Activated T-cell treated with anti-CD3 and anti-CD28 coated beads, Interleukin-2, amount 50 U/mL, for 72 hours (primary cell): ENCODE results near the gene MEI4. TPM values are rescaled to one million over a fixed set of nuclear protein-coding genes. Genes with fewer than 3 reads are reported as not detected.

Experiments
- ATAC-seq, 2 donors: fragments of 150-1000 bp; cut with Tn5 transposase; replicated peaks in 1 of 2; 2 replicates each; pipeline ENCODE4 v1.10.0; 2021; ENCODE audit warnings: moderate library complexity in 2 of 2, mild to moderate bottlenecking in 1 of 2
- DNase-seq, 2 donors: peaks; one replicate each; pipeline ENCODE4 v3.0.0; 2021 to 2022; ENCODE audit warnings: mixed read lengths in 1 of 2
- H3K27ac Mint-ChIP-seq: one replicate; pipeline ENCODE4 v1.8.0; 2022; ENCODE audit warnings: mild to moderate bottlenecking, moderate library complexity, mixed read lengths
- H3K27me3 Mint-ChIP-seq: one replicate; pipeline ENCODE4 v1.8.0; 2022; ENCODE audit warnings: low read depth, mixed read lengths
- H3K36me3 Mint-ChIP-seq, 2 donors: one replicate each; pipeline ENCODE4 v1.8.0; 2022; ENCODE audit warnings: mixed read lengths in 2 of 2, mild to moderate bottlenecking in 1 of 2; ENCODE audit not compliant: insufficient read depth in 2 of 2
- H3K4me1 Mint-ChIP-seq: one replicate; pipeline ENCODE4 v1.8.0; 2022; ENCODE audit warnings: low read depth, mixed read lengths
- H3K4me3 Mint-ChIP-seq, 2 donors: one replicate each; pipeline ENCODE4 v1.8.0; 2022; ENCODE audit warnings: mild to moderate bottlenecking in 2 of 2, mixed read lengths in 2 of 2, moderate library complexity in 2 of 2
- H3K9me3 Mint-ChIP-seq, 2 donors: one replicate each; pipeline ENCODE4 v1.8.0; 2022; ENCODE audit warnings: mixed read lengths in 2 of 2
- total RNA-seq, 2 donors: library from RNA; stranded (reverse); gene quantifications; one replicate each; pipeline ENCODE4 v1.2.3, GENCODE V29; 2022

The MEI4 gene
- total RNA-seq, 2 donors from 2014 or later, result not detected

DNA sequence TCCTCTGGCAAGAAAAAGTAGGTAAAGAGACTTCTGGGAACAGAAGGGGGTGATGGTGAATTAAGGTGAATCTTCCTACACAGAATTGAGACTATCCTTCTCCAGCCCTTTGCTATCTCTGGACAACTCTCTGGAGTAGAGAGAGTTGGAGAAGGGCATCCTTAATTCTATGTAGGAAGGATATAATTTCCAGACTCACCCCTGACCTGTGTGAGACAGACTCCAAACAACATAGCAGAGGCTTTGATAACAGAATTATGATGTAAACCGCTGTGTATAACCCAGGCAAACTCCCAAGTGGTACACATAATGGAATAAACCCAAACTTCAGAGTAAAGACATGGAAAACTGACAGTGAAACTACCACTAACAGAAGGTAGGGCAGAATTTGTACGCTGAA, 186.5 kb downstream of the MEI4 start:
- no peak for DNase-seq
- H3K4me3 Mint-ChIP-seq, result no peak overlapping the region
- H3K27ac Mint-ChIP-seq, result no peak overlapping the region
- no peaks in the 10 kb centered on the region for H3K4me1 Mint-ChIP-seq
- H3K36me3 Mint-ChIP-seq, result no peaks in the 10 kb centered on the region
- no peaks in the 10 kb centered on the region for H3K9me3 Mint-ChIP-seq
- ATAC-seq, result no peak
- H3K27me3 Mint-ChIP-seq, result no peaks in the 10 kb centered on the region

GRCh38 chr6:77844822-77845221, 192.0 kb downstream of the MEI4 start:
- H3K4me3 Mint-ChIP-seq, result no peak overlapping the region
- DNase-seq (no peak), ATAC-seq (no peak)
- no peaks in the 10 kb centered on the region for H3K27me3 Mint-ChIP-seq
- no peaks in the 10 kb centered on the region for H3K36me3 Mint-ChIP-seq
- peaks cover 0 to 6% of the 10 kb centered on the region in 2 donors for H3K9me3 Mint-ChIP-seq
- no peak overlapping the region for H3K27ac Mint-ChIP-seq
- no peaks in the 10 kb centered on the region for H3K4me1 Mint-ChIP-seq

GRCh38 chr6:77853401-77853800, 200.6 kb downstream of the MEI4 start:
- Mint-ChIP-seq H3K27ac (no peak overlapping the region), H3K4me3 (no peak overlapping the region), H3K4me1 (no peaks in the 10 kb centered on the region), H3K27me3 (no peaks in the 10 kb centered on the region), H3K9me3 (peaks cover 1 to 2% of the 10 kb centered on the region in 2 donors), H3K36me3 (no peaks in the 10 kb centered on the region)
- ATAC-seq (no peak), DNase-seq (no peak)

DNA sequence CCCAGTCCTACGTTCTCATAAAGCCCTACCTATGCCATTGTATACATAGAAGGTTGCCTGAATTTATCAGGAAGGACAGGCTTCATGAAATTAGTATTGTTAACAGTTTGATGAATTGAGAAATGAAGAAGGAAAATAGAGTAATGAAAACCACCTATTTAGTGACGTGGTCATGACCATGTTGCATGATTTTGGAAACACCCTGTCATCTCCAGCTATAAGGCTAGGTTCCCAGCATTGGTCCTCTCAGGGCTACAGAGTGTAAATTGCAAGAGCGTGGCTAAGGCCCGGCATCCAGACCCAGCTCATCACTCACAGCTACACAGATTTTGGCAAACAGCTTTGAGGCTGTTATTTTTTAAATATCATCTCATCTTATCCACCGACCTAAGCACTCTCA, 203.6 kb downstream of the MEI4 start:
- Mint-ChIP-seq H3K36me3 (no peaks in the 10 kb centered on the region), H3K4me3 (no peak overlapping the region), H3K27me3 (no peaks in the 10 kb centered on the region), H3K4me1 (no peaks in the 10 kb centered on the region), H3K9me3 (peaks cover 5 to 13% of the 10 kb centered on the region in 2 donors), H3K27ac (no peak overlapping the region)
- no peak for DNase-seq
- ATAC-seq, result no peak

DNA sequence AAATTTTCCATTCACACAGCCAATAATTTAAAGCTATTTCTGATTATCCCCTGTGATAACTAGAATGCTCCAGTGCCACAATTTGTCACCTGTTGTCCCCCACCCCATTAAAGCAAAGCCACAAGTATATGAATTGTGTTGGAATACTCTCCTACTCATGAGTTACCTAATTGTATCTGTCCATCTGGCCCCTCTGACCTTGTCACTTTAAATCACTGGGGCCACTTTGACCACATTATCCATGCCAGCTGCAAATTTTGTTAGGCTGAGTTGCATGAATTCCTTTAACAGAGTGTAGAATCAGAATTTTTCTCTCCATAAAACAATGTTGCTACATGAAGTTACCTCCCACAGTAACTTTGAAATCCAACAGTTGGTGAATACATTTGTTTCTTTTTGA, 204.6 kb downstream of the MEI4 start:
- no peak for DNase-seq
- Mint-ChIP-seq H3K27me3 (no peaks in the 10 kb centered on the region), H3K36me3 (peaks cover 0 to 3% of the 10 kb centered on the region in 2 donors)

GRCh38 chr6:77876300-77876699, 223.5 kb downstream of the MEI4 start:
- peaks cover 0 to 4% of the 10 kb centered on the region in 2 donors for H3K9me3 Mint-ChIP-seq
- peaks cover 0 to 1% of the 10 kb centered on the region in 2 donors for H3K36me3 Mint-ChIP-seq
- H3K4me3 Mint-ChIP-seq, result no peak overlapping the region
- H3K27ac Mint-ChIP-seq, result no peak overlapping the region
- H3K4me1 Mint-ChIP-seq, result no peaks in the 10 kb centered on the region
- DNase-seq (no peak), ATAC-seq (no peak)
- no peaks in the 10 kb centered on the region for H3K27me3 Mint-ChIP-seq

More for the DNA sequence above, 204.6 kb downstream of the MEI4 start:
- no peak for ATAC-seq
- Mint-ChIP-seq H3K27ac (no peak overlapping the region), H3K4me1 (no peaks in the 10 kb centered on the region), H3K4me3 (no peak overlapping the region), H3K9me3 (peaks cover 8 to 13% of the 10 kb centered on the region in 2 donors)

- no peak for ATAC-seq
- Mint-ChIP-seq H3K9me3 (peaks cover 5 to 8% of the 10 kb centered on the region in 2 donors), H3K27ac (no peak overlapping the region), H3K4me1 (no peaks in the 10 kb centered on the region), H3K4me3 (no peak overlapping the region), H3K27me3 (no peaks in the 10 kb centered on the region), H3K36me3 (peaks cover 0 to 1% of the 10 kb centered on the region in 2 donors)
- no peak for DNase-seq
Observed at GRCh38 chr6:77879527-77879926, 226.7 kb downstream of the MEI4 start.

- ATAC-seq, result no peak
- no peak for DNase-seq
- Mint-ChIP-seq H3K4me1 (no peaks in the 10 kb centered on the region), H3K4me3 (no peak overlapping the region), H3K27ac (no peak overlapping the region), H3K36me3 (no peaks in the 10 kb centered on the region), H3K9me3 (peaks cover 4 to 5% of the 10 kb centered on the region in 2 donors), H3K27me3 (no peaks in the 10 kb centered on the region)
Observed at GRCh38 chr6:77880501-77880900, 227.7 kb downstream of the MEI4 start.

DNA sequence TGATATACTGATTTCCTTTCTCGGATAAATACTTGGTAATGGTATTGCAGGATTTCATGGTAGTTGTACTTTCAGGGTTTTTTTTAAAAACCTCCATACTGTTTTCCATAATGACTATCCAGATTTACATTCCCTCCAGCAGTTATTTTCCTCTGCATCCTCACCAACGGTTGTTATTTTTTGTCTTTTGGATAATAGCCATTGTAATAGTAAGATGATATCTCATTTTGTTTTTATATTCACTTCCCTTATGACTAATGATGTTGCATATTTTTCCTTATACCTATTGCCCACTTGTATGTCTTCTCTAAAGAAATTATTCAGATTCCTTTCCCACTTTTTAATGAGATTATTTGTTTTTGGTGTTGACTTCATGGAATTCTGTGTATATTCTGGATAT, 231.0 kb downstream of the MEI4 start:
- Mint-ChIP-seq H3K27ac (no peak overlapping the region), H3K4me1 (no peaks in the 10 kb centered on the region), H3K9me3 (peaks cover 8 to 9% of the 10 kb centered on the region in 2 donors), H3K4me3 (no peak overlapping the region), H3K27me3 (no peaks in the 10 kb centered on the region), H3K36me3 (peaks cover 0 to 3% of the 10 kb centered on the region in 2 donors)
- DNase-seq (no peak), ATAC-seq (no peak)

- H3K9me3 Mint-ChIP-seq, result peaks cover 11 to 22% of the 10 kb centered on the region in 2 donors
- no peaks in the 10 kb centered on the region for H3K36me3 Mint-ChIP-seq
- no peaks in the 10 kb centered on the region for H3K4me1 Mint-ChIP-seq
- DNase-seq, result no peak
- no peaks in the 10 kb centered on the region for H3K27me3 Mint-ChIP-seq
- ATAC-seq, result no peak
- H3K4me3 Mint-ChIP-seq, result no peak overlapping the region
- no peak overlapping the region for H3K27ac Mint-ChIP-seq
Observed at GRCh38 chr6:77893391-77893790, 240.6 kb downstream of the MEI4 start.

GRCh38 chr6:77906070-77906469, 253.2 kb downstream of the MEI4 start:
- no peaks in the 10 kb centered on the region for H3K27me3 Mint-ChIP-seq
- H3K9me3 Mint-ChIP-seq, result peaks cover 4 to 18% of the 10 kb centered on the region in 2 donors
- DNase-seq (no peak), ATAC-seq (no peak)
- no peak overlapping the region for H3K4me3 Mint-ChIP-seq
- no peaks in the 10 kb centered on the region for H3K4me1 Mint-ChIP-seq
- H3K36me3 Mint-ChIP-seq, result no peaks in the 10 kb centered on the region
- no peak overlapping the region for H3K27ac Mint-ChIP-seq

GRCh38 chr6:77910826-77911225, 258.0 kb downstream of the MEI4 start:
- no peak for DNase-seq

DNA sequence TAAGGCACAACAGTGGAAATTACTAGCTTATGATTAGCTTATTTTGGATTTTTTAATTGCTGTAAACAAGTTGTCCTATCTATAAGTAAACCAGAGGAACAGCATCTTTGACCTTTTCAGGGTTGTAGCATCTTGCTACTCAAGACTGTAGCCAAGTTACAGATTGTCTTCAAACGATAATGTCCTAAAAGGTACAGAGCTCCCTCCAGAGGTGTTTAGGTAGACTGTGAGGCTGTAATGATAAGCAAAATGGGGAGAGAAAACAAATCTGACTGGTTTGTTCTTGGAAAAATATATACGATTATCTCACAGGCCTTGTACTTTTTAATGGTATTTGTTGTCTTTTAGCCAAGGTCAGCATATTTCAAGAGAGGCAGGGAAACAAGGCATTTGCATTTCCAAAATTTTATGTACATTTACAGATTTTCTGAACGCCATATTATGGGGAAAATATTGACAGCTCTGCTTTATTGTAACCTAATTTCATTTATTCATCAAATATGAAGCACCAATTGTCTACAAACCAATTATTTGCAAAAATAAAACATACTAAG, 273.4 kb downstream of the MEI4 start:
- H3K36me3 Mint-ChIP-seq, result no peaks in the 10 kb centered on the region
- DNase-seq (no peak), ATAC-seq (no peak)
- no peaks in the 10 kb centered on the region for H3K27me3 Mint-ChIP-seq
- H3K4me1 Mint-ChIP-seq, result no peaks in the 10 kb centered on the region
- peaks cover 0 to 2% of the 10 kb centered on the region in 2 donors for H3K9me3 Mint-ChIP-seq
- no peak overlapping the region for H3K4me3 Mint-ChIP-seq
- no peak overlapping the region for H3K27ac Mint-ChIP-seq

More at GRCh38 chr6:77910826-77911225, 258.0 kb downstream of the MEI4 start:
- ATAC-seq, result no peak
- H3K27me3 Mint-ChIP-seq, result no peaks in the 10 kb centered on the region
- H3K36me3 Mint-ChIP-seq, result no peaks in the 10 kb centered on the region
- no peak overlapping the region for H3K4me3 Mint-ChIP-seq
- peaks cover 15 to 17% of the 10 kb centered on the region in 2 donors for H3K9me3 Mint-ChIP-seq
- H3K4me1 Mint-ChIP-seq, result no peaks in the 10 kb centered on the region
- no peak overlapping the region for H3K27ac Mint-ChIP-seq

- Mint-ChIP-seq H3K9me3 (peaks cover 2 to 3% of the 10 kb centered on the region in 2 donors), H3K36me3 (no peaks in the 10 kb centered on the region), H3K27me3 (no peaks in the 10 kb centered on the region), H3K27ac (no peak overlapping the region), H3K4me3 (no peak overlapping the region), H3K4me1 (no peaks in the 10 kb centered on the region)
- ATAC-seq (no peak), DNase-seq (no peak)
Observed at GRCh38 chr6:77930382-77930781, 277.5 kb downstream of the MEI4 start.
